GM10847 (cell line): ENCODE data around the gene FXYD4.

ENCODE experiments used
- POLR2A ChIP-seq: IDR thresholded peaks from 2 replicates; pipeline ENCODE4 v1.6.1; 2011; ENCODE audit not compliant: insufficient read length; ENCODE audit errors: extremely low read depth

Gene FXYD4

DNA sequence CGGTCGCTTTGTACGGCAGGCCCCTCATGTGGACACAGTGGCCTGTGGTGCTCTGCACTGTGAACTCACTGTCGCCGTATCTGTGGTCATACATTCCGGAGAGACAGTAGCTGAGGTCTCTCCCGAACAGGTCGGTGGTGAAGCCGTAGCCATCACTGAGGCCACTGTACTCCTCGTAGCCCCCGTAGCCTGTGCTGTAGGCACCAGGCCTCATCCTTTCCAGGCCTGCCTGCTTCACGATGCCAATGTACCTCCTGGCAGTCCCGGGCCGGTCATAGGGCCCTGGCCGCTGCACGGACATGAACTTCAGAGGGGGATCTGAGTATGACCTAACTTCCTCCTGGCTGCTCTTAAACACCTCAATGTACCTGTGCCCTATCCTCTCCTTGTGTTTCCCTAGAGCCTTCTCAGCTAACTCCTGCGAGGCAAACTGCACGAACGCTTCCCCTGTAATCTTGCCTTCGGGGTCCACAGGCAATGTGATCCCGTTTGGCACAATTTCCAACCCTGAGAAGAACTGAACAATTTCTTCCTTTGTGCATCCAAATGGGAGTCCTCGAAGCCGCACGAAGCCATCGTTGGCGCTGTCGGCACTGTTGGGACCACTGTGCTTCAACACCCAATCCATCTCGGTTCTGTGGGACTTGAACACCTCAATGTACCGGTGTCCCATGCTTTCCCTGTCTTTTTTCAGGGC lies 15.7 kb downstream of the FXYD4 start:
- no peak for TF ChIP-seq POLR2A

DNA sequence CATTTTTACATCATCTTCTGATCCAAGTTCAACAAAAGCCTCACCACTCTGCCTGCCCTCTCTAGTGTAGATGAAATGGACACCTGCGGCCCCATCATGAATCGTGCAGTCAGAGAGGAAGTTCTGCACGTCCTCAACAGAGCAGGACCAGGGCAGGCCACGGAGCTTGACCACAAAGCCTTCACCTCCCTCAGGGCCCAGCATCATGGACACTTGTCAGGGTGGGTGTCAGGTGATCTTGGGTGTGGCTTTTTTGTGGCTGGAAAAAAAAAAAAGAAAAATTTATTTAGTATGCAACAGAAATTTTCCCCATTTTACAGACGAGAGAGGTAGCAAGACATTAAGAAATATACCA lies 16.2 kb downstream of the FXYD4 start:
- TF ChIP-seq POLR2A = no peak

DNA sequence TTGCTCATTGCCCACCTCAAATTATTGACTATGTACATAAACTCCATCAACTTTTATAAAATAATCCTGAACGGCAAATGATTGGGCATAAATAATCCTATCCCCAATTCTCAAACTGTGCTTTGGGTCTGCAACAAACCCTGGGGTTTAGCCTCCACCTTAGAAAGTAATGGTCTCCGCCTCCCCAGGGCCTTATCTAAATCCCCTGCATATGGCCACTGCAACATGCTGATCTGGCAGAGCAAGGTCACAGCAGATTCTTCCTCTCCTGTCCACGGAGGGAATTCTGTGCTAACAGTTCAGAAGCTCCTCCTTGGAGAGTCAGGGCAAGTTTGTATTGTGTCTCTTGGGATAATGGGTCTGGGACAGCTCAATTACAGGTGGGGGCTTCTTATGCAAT lies 18.4 kb downstream of the FXYD4 start:
- no peak for TF ChIP-seq POLR2A

DNA sequence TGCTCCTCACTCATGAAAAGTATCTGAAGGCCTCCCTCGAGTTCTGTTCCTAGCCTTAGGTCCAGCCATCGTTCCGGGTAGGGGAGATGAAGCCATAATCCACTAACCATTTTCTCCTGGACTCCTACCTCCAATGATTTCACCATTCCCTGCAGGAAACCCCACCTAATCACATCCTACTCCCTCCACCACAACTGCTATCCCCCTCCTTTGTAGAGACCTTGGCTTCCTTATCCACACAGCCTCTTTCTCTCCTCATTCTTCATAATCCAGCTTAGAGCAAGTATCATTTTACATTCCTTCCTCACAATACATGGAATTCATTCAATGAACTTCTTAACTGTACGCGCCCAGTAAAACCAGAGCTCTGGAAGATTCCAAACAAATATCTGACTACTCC lies 18.9 kb downstream of the FXYD4 start:
- TF ChIP-seq POLR2A = no peak

DNA sequence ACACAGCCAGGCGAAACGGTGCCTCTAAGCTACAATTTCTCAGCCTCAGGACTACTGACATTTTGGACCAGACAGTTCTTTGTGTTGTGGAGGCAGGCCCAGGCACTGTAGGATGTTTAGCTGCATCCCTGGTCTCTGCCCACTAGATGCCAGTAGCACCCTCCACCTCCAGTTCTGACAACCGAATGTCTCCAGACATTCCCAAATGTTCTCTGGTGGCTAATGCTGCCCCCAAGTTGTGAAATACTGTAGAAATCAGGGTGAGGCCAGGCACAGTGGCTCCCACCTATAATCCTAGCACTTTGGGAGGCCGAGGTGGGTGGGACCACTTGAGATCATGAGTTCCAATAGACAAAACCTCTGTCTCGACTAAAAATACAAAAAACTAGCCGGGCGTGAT lies 19.3 kb downstream of the FXYD4 start:
- TF ChIP-seq POLR2A = no peak

DNA sequence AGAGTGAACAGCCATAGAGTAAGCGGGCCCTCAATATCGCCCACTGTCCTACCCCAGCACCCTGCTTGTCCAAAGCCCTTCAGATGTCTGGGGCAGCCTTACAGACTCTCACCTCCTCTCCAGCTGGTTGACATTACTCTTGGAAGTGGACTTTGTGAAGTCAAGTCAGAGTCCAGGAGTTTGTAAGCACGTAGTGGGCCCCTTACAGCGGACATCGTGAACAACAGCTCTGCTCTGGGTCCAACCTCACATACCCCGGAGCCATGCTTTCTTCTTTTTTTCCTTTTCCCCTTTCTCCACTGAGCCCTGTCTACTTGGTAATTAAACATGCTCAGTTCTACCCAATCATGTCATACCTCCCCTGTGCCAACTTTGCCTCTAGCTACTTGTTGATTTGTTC lies 20.1 kb downstream of the FXYD4 start:
- TF ChIP-seq POLR2A = no peak

DNA sequence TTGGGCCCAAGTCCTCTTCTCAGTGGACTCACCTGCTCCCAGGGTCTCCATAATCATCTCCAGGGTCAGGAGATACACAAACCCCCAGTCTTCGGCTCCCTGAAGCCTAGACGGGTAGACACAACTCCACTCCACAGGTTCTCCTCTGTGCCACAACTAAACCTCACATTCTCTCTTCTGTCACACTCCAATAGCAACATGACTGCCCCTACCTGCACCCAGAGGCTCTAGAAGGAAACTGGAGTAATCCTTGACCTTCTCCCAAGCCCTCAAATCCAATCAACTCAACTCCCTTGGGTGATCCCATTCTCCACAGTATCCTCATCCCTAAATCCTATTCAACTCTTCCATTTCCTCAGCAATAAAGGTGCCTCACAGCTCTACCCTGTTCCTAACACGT lies 21.3 kb downstream of the FXYD4 start:
- no peak for TF ChIP-seq POLR2A

DNA sequence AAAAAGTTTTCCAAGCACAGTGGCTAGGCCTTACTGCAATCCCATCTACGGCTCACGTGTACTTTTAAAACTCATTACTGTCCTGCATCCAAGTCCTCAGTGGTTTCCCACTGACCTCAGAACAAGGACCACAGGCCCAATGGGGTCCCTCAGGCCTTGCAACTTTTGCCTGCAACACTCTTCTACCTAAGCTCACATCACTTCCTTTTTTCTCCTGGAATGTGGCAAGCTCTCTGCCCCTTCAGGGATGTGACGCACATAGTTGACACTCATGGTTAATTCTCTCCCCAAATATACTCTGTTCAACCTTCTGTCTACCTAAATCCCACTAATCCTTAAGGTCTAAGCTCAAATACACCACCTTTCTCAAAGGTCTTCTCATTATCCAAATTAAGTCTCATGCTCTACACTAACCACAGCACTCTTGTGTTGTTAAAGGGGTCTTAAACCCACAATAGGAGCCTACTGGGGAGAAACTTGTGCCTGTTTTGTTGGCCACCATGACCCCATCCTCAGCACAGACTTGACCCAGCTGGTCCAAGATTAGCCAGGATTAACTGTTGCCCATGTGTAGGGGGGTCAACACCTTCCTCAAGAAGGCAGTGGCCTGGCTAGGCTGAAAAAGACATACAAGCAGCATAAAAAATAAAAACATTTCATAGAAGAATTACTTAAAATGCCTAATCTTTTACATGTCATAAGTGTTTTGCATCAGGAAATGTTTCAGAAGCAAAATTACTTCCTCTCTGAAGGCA lies 22.3 kb downstream of the FXYD4 start:
- TF ChIP-seq POLR2A = no peak

DNA sequence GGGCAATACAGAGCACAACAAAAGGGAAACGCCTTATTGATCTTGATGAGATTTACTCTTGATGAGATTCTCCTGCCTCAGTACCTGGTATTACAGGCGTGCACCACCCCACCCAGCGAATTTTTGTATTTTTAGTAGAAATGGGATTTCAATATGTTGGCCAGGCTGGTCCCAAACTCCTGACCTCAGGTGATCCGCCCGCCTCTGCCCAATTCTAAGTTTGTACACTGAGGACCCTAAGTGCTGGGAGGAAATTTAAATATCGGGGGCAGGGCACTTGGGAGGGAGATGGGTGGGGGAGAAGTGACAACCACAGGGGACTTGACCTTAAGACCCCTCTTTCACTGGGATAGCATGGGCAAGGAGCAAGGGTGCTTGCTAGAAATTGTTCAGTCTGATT lies 23.4 kb downstream of the FXYD4 start:
- no peak for TF ChIP-seq POLR2A

DNA sequence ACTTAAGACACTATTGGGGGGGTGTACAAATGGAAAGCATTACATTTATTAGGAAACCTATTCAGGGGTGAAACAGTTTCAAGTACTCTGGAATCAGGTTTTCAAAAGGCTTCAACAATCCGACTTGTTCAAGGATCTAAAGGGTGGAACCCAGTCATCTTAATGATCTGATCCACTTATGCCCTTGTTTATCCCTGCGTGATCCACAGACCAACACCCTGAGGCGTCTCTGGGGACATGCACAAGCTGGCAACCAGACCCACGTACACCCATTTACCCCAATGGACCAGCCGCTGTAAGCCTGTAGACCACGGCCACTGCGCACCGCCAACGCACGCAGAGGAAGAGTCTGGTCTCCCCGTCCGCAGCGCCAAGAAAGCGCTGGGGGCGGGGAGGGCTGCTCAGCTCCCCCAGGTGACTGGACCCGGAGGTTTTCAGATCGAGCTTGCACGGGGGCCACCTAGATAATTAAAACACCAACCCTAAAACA lies 24.2 kb downstream of the FXYD4 start:
- no peak for TF ChIP-seq POLR2A

DNA sequence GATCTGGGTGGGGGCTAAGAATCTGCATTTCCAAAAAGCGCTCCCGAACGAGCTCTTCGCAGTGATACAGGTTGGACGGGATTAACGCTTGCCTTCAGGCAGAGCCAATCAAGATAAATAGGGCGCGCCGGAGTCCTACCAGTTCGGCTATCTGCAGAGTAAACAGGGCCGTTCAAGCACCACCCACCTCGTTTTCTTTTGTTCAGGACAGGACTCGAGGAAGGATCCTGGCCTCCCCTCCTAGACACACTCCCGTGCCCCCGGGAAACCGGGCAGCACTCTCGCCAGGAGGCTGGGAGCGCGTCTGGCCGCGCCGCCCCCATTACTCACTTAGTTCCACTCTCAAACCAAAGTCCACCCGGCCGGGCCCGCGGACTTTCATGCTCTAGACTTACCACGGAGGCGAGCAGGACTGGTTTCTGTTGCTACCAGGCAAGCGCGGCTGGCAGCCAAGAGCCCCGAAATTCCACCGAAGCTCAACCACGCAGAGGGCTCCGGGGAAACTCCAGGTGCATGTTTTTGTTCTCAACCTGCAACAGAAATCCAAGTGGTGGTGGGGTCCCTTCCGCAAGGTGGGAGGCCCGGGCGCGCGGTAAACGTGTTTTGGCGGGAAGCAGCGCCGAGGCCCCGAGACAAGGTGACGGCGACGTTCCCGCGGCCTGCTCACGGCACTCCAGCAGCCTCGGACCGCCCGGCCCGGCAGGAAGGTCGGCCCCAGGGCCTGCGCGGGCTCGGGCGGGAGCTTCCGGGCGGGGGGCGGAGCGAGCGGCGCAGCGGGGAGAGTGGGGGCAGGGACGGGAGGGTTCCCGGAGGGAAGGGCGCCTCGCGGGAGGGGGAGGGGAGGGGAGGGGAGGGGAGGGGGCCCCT lies 24.9 kb downstream of the FXYD4 start:
- TF ChIP-seq POLR2A = no peak

DNA sequence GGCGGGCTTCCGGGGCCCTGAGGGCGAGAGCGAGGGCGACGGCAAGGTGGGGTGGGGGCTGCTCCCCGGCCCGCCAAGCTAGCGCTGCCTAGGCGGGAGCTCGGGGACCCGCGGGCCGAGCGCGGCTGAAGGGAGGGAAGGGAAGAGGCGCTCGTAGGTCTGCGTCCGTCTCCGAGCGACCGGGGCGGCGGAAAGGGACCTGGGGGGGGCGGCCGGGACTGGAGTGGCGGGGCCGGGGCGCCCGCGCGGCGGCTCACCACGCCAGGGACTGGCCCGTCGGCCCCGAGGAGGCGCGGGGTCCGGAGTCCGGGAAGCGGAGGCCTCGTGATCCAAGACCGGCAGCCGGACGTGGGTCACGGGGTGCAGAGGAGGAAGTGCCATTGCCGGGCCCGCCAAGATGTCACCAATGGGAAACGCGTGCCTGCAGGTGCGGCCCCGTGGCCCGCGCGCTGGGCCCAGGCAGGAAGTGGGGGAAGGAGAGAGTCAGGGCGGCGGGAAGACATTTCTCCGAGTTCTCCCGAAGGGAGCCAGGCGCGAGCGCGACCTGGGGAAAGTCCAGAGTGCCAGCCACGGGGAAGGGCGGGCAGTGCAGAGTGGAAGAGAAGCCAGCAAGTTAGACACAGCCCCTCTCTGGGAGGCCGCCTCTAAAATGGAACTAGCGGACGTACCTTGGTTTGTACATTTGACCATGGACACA lies 25.6 kb downstream of the FXYD4 start:
- TF ChIP-seq POLR2A = peak; percentile 73

DNA sequence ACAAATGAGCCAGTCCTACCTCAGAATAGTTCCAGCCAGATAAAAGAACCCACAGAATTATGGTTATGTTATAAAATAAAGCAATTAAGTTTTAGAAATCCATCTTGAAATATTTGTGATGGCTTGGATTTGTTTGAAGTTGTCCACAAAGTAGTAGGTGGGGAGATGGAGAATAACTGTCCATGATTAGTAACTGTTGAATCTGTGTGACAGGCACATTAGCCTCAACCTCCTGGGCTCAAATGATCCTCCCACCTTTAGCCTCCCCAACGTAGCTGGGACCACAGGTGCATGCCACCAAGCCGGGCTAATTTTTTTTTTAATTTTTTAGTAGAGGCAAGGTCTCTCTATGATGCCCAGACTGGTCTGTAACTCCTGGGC lies 27.5 kb downstream of the FXYD4 start:
- TF ChIP-seq POLR2A = no peak

DNA sequence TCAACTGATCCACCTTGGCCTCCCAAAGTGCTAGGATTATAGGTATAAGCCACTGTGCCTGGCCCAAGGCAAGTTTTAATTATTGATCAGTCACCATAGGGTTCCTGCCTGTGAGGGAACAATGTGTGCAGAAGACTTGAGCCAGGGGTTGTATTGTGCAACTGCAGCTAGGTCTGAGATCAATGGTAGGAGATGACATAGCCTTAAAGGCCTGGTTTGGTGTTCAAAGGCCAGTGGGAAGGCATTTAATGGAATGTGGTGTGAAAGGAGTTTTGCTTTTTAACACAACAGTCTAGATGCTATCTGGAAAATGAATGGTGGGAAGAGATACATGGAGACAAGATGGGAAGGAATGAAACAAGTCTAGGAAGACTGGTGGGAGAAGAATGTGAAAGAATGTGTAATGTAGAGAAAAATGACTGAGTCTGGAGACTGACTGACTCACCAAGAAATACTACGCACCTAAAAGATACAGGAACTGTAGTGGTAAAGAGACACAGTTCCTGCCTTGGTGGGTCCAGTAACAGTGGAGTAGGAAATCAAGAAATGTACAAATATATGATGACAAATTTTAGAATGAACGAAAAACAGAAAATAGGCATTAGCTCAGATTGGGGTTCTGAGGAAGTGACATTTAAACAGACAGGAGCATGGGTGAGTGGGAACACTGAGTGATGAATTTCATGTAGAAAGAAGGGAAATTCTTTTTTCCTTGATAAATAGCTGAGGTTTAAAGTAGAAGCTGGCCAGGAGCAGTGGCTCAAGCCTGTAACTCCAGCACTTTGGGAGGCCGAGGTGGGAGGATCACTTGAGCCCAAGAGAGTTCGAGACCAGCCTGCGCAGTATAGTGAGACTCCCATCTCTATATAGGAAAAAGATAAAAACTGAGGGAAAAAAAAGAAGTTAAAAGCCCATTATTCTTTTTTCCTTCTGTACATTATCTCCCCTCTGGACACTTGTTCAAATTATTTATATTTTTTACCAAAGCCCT lies 28.2 kb downstream of the FXYD4 start:
- TF ChIP-seq POLR2A = no peak
